NCI-H1092 (cell line): Measurements from ENCODE around the gene KICS2.
A peak's percentile ranks its signal among the peaks of the same experiment; 100 is the strongest.
"Not testable (repeated sequence)": the region's sequence is repeated elsewhere in the genome, so short reads cannot be mapped to it uniquely, and the experiment has no call there.

Experiments used
- DNase-seq: peaks from one replicate; lab custom pipeline; 2025; lab: John Stamatoyannopoulos, UW

The KICS2 gene

GRCh38 chr12:64222009-64222765, at the start of gene KICS2:
Gene KICS2 (minus strand): TSS chr12:64222296. CDS start chr12:64222237, 59 bp downstream.
- peak; percentile 83 for DNase-seq

- no peak for DNase-seq
These were observed 48.3 kb upstream of the KICS2 start for GRCh38 chr12:64270411-64270810.

- peak; percentile 61 for DNase-seq
These were observed 47.1 kb upstream of the KICS2 start for GRCh38 chr12:64269161-64269560.

- DNase-seq: no peak
These were observed 46.3 kb upstream of the KICS2 start for GRCh38 chr12:64268409-64268808.

GRCh38 chr12:64265839-64266238, 43.7 kb upstream of the KICS2 start:
- DNase-seq: no peak

- DNase-seq: no peak
These were observed 39.7 kb upstream of the KICS2 start for GRCh38 chr12:64261813-64262212.

GRCh38 chr12:64258576-64258975, 36.5 kb upstream of the KICS2 start:
- DNase-seq: no peak

- DNase-seq: peak; percentile 35
These were observed 34.2 kb upstream of the KICS2 start for GRCh38 chr12:64256166-64256800.

- no peak for DNase-seq
These were observed 33.2 kb upstream of the KICS2 start for GRCh38 chr12:64255249-64255648.

GRCh38 chr12:64253356-64253755, 31.3 kb upstream of the KICS2 start:
- no peak for DNase-seq

- DNase-seq: no peak
These were observed 30.6 kb upstream of the KICS2 start for GRCh38 chr12:64252681-64253080.

- DNase-seq: no peak
These were observed 21.7 kb upstream of the KICS2 start for GRCh38 chr12:64243809-64244208.

- no peak for DNase-seq
These were observed 18.7 kb upstream of the KICS2 start for GRCh38 chr12:64240781-64241180.

GRCh38 chr12:64237382-64237781, 15.3 kb upstream of the KICS2 start:
- no peak for DNase-seq

- no peak for DNase-seq
These were observed 14.5 kb upstream of the KICS2 start for GRCh38 chr12:64236549-64236948.

GRCh38 chr12:64232196-64232595, 10.1 kb upstream of the KICS2 start:
- DNase-seq: no peak

- DNase-seq: no peak
These were observed 7.7 kb upstream of the KICS2 start for GRCh38 chr12:64229796-64230195.

- DNase-seq: no peak
These were observed 7.1 kb upstream of the KICS2 start for GRCh38 chr12:64229240-64229639.

GRCh38 chr12:64225626-64226025, 3.5 kb upstream of the KICS2 start:
- no peak for DNase-seq

- DNase-seq: peak; percentile 54
These were observed 466 bp downstream of the KICS2 start for GRCh38 chr12:64221651-64222008.

GRCh38 chr12:64220046-64220445, 2.0 kb downstream of the KICS2 start:
- no peak for DNase-seq

GRCh38 chr12:64219145-64219544, 3.0 kb downstream of the KICS2 start:
- no peak for DNase-seq

GRCh38 chr12:64218597-64218996, 3.5 kb downstream of the KICS2 start:
- no peak for DNase-seq

GRCh38 chr12:64217643-64218042, 4.5 kb downstream of the KICS2 start:
- DNase-seq: not testable (repeated sequence)
